ENCODE data around the gene PCDHGB4.
"Not testable (repeated sequence)": the region's sequence is repeated elsewhere in the genome, so short reads cannot be mapped to it uniquely, and the experiment has no call there.

The PCDHGB4 gene

GRCh38 chr5:141397756-141398551, 10.5 kb downstream of the PCDHGB4 start, which contains the start of gene PCDHGB5:
Gene PCDHGB5, plus strand, starts transcription at chr5:141397947. Its CDS starts 181 bp downstream, at chr5:141398128.
- not testable (repeated sequence) for DNase-seq; H3K4me1 Mint-ChIP-seq (ENCODE audit: low read depth in 2 of 2); H3K36me3 Mint-ChIP-seq (ENCODE audit: insufficient read depth); H3K9me3 Mint-ChIP-seq; H3K27ac Mint-ChIP-seq
- Mint-ChIP-seq H3K4me3 (peak within 1 kb of the TSS; percentile 31 to 53), H3K27me3 (peaks cover 44 to 77% of the 10 kb centered on the region in 2 donors)
- peak; percentile 77 for ATAC-seq (replicated peaks)

DNA sequence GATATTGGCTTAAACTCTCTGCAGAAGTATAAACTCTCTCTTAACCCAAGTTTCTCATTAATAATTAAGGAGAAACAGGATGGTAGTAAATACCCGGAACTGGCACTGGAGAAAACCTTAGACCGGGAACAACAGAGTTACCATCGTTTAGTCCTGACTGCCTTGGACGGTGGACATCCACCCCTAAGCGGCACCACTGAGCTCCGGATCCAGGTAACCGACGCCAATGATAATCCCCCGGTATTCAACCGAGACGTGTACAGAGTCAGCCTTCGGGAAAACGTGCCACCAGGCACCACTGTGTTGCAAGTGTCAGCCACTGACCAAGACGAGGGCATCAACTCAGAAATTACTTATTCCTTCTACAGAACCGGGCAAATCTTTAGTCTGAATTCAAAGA, 11.1 kb downstream of the PCDHGB4 start:
- H3K27ac Mint-ChIP-seq, result no peak overlapping the region
- ATAC-seq (replicated peaks) (no peak), DNase-seq (no peak)
- peaks cover 8% of the 10 kb centered on the region for H3K36me3 Mint-ChIP-seq (ENCODE audit: insufficient read depth)
- peaks cover 0 to 3% of the 10 kb centered on the region in 2 donors for H3K4me1 Mint-ChIP-seq (ENCODE audit: low read depth in 2 of 2)
- peaks cover 48 to 77% of the 10 kb centered on the region in 2 donors for H3K27me3 Mint-ChIP-seq
- H3K9me3 Mint-ChIP-seq, result peaks cover 7% of the 10 kb centered on the region in 2 donors
- no peak overlapping the region for H3K4me3 Mint-ChIP-seq

DNA sequence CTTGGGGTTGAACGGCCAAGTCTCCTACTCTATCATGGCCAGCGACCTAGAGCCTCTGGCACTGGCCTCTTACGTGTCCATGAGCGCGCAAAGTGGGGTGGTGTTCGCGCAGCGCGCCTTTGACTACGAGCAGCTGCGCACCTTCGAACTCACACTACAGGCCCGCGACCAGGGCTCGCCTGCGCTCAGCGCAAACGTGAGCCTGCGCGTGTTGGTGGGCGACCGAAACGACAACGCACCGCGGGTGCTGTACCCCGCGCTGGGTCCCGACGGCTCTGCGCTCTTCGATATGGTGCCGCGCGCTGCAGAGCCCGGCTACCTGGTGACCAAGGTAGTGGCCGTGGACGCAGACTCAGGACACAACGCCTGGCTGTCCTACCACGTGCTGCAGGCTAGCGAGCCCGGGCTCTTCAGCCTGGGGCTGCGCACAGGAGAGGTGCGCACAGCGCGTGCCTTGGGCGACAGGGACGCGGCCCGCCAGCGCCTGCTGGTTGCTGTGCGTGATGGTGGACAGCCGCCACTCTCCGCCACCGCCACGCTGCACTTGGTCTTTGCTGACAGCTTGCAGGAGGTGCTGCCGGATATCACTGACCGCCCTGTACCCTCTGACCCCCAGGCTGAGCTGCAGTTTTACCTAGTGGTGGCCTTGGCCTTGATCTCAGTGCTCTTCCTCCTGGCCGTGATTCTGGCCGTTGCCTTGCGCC, 12.2 kb downstream of the PCDHGB4 start:
- H3K27me3 Mint-ChIP-seq, result peaks cover 50 to 77% of the 10 kb centered on the region in 2 donors
- no peak overlapping the region for H3K27ac Mint-ChIP-seq
- DNase-seq (no peak), ATAC-seq (replicated peaks) (no peak)
- no peak overlapping the region for H3K4me3 Mint-ChIP-seq
- peaks cover 4% of the 10 kb centered on the region for H3K36me3 Mint-ChIP-seq (ENCODE audit: insufficient read depth)
- H3K9me3 Mint-ChIP-seq, result peaks cover 0 to 5% of the 10 kb centered on the region in 2 donors
- H3K4me1 Mint-ChIP-seq (ENCODE audit: low read depth in 2 of 2), result peaks cover 0 to 3% of the 10 kb centered on the region in 2 donors

DNA sequence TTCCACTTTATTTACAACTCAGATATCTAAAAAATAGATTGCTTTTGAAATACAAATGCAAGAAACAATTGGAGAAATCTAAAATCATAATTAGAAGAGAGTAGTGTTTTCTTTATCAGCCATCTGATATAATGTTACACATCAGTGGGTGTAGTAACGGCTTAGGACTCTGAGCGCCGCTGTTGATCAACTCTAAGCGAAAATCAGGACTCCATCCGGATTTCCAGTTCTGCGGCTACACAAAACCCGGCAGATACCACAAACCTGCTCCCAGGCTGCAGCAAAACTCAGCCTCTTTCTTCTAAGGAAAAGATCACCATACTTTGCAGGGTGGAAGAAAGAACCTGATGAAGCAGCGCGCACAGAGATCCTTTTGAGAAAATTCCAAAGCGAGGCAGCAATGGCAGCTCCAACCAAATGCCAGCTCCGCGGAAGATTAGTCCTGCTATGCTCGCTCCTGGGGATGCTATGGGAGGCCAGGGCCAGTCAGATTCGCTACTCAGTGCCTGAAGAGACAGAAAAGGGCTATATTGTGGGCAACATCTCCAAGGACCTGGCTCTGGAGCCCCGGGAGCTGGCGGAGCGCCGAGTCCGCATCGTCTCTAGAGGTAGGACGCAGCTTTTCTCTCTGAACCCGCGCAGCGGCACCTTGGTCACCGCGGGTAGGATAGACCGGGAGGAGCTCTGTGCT, 15.2 kb downstream of the PCDHGB4 start, which contains the start of gene PCDHGA9:
Gene PCDHGA9, plus strand, starts transcription at position 226 of the 691 bp plus-strand sequence. Its CDS starts 175 bp downstream, at position 401.
- peaks cover 61 to 79% of the 10 kb centered on the region in 2 donors for H3K27me3 Mint-ChIP-seq
- H3K4me1 Mint-ChIP-seq (ENCODE audit: low read depth in 2 of 2), result peaks cover 0 to 3% of the 10 kb centered on the region in 2 donors
- DNase-seq (no peak), ATAC-seq (replicated peaks) (no peak)
- peak within 1 kb of the TSS; percentile 29 to 51 for H3K4me3 Mint-ChIP-seq
- peaks cover 2% of the 10 kb centered on the region for H3K36me3 Mint-ChIP-seq (ENCODE audit: insufficient read depth)
- peaks cover 0 to 5% of the 10 kb centered on the region in 2 donors for H3K9me3 Mint-ChIP-seq
- no peak within 1 kb of the TSS for H3K27ac Mint-ChIP-seq

- peaks cover 0 to 5% of the 10 kb centered on the region in 2 donors for H3K9me3 Mint-ChIP-seq
Observed at GRCh38 chr5:141403387-141403786, 15.9 kb downstream of the PCDHGB4 start.

GRCh38 chr5:141407790-141408505, 20.4 kb downstream of the PCDHGB4 start, which contains the start of gene PCDHGB6:
Gene PCDHGB6, plus strand, starts transcription at chr5:141408021. Its CDS starts 182 bp downstream, at chr5:141408203.
- not testable (repeated sequence) for H3K4me1 Mint-ChIP-seq (ENCODE audit: low read depth in 2 of 2); H3K36me3 Mint-ChIP-seq (ENCODE audit: insufficient read depth); DNase-seq; ATAC-seq (replicated peaks); H3K27ac Mint-ChIP-seq; H3K9me3 Mint-ChIP-seq
- peaks cover 55 to 73% of the 10 kb centered on the region in 2 donors for H3K27me3 Mint-ChIP-seq
- peak within 1 kb of the TSS; percentile 23 to 48 for H3K4me3 Mint-ChIP-seq

More at GRCh38 chr5:141403387-141403786, 15.9 kb downstream of the PCDHGB4 start:
- H3K4me1 Mint-ChIP-seq (ENCODE audit: low read depth in 2 of 2), result peaks cover 0 to 3% of the 10 kb centered on the region in 2 donors
- no peak overlapping the region for H3K27ac Mint-ChIP-seq
- peak overlapping the region in 1 of 2 donors; percentile 29 for H3K4me3 Mint-ChIP-seq
- H3K27me3 Mint-ChIP-seq, result peaks cover 66 to 86% of the 10 kb centered on the region in 2 donors
- ATAC-seq (replicated peaks) (no peak), DNase-seq (no peak)
- H3K36me3 Mint-ChIP-seq (ENCODE audit: insufficient read depth), result no peaks in the 10 kb centered on the region

- Mint-ChIP-seq H3K4me3 (no peak overlapping the region), H3K27ac (no peak overlapping the region), H3K4me1 (ENCODE audit: low read depth in 2 of 2) (peaks cover 8 to 15% of the 10 kb centered on the region in 2 donors), H3K36me3 (ENCODE audit: insufficient read depth) (peaks cover 7% of the 10 kb centered on the region), H3K9me3 (peaks cover 7% of the 10 kb centered on the region in 2 donors), H3K27me3 (peaks cover 57 to 73% of the 10 kb centered on the region in 2 donors)
- no peak for ATAC-seq (replicated peaks)
- DNase-seq, result no peak
Observed at GRCh38 chr5:141409598-141410306, 22.3 kb downstream of the PCDHGB4 start.

GRCh38 chr5:141411575-141411974, 24.1 kb downstream of the PCDHGB4 start:
- no peak for ATAC-seq (replicated peaks)

DNA sequence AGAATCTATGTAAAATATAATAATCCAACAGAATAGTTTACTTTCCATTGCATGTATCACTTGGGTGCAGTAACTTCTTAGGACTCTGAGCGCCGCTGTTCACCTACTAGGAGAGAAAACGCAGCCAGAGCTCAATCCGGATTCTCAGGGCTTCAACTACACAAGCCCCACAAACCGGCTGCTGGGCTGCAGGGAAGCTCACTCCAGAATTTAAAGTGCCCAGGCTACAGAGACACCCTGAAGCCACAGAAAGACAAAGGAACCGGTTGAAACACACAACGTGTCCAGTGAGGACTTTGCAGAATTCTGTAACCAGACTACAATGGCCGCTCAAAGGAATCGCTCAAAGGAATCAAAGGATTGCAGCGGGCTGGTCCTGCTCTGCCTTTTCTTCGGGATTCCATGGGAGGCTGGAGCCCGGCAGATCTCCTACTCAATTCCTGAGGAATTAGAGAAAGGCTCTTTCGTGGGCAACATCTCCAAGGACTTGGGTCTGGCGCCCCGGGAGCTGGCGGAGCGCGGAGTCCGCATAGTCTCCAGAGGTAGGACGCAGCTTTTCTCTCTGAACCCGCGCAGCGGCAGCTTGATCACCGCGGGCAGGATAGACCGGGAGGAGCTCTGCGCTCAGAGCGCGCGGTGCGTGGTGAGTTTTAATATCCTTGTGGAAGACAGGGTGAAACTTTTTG, 25.5 kb downstream of the PCDHGB4 start, which contains the start of gene PCDHGA10:
Gene PCDHGA10, plus strand, starts transcription at position 134 of the 686 bp plus-strand sequence. Its CDS starts 189 bp downstream, at position 323.
- DNase-seq (peak; percentile 35 to 40 (median 35)), ATAC-seq (replicated peaks) (peak; percentile 80)
- peak within 1 kb of the TSS; percentile 79 to 81 for H3K4me3 Mint-ChIP-seq
- H3K27me3 Mint-ChIP-seq, result peaks cover 63 to 77% of the 10 kb centered on the region in 2 donors
- peaks cover 7 to 10% of the 10 kb centered on the region in 2 donors for H3K9me3 Mint-ChIP-seq
- H3K27ac Mint-ChIP-seq, result peak within 1 kb of the TSS in 1 of 2 donors; percentile 63
- H3K4me1 Mint-ChIP-seq (ENCODE audit: low read depth in 2 of 2), result peaks cover 10 to 22% of the 10 kb centered on the region in 2 donors
- H3K36me3 Mint-ChIP-seq (ENCODE audit: insufficient read depth), result peaks cover 11% of the 10 kb centered on the region

More at GRCh38 chr5:141411575-141411974, 24.1 kb downstream of the PCDHGB4 start:
- no peak for DNase-seq
- peaks cover 8 to 19% of the 10 kb centered on the region in 2 donors for H3K4me1 Mint-ChIP-seq (ENCODE audit: low read depth in 2 of 2)
- peaks cover 7% of the 10 kb centered on the region for H3K36me3 Mint-ChIP-seq (ENCODE audit: insufficient read depth)
- H3K27me3 Mint-ChIP-seq, result peaks cover 56 to 72% of the 10 kb centered on the region in 2 donors
- H3K9me3 Mint-ChIP-seq, result peaks cover 7% of the 10 kb centered on the region in 2 donors
- no peak overlapping the region for H3K27ac Mint-ChIP-seq
- H3K4me3 Mint-ChIP-seq, result no peak overlapping the region

DNA sequence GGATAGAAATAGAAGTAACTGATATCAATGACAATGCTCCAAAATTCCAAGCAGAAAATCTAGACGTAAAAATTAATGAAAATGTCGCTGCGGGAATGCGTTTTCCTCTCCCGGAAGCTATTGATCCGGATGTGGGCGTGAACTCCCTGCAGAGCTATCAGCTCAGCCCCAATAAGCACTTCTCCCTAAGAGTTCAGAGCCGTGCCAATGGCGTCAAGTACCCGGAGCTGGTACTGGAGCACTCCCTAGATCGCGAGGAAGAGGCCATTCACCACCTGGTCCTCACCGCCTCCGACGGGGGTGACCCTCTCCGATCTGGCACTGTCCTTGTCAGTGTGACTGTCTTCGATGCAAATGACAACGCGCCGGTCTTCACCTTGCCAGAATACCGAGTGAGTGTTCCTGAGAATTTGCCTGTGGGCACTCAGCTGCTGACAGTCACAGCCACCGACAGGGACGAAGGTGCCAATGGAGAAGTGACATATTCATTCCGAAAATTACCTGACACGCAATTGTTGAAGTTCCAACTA, 26.1 kb downstream of the PCDHGB4 start:
- Mint-ChIP-seq H3K27me3 (peaks cover 64 to 77% of the 10 kb centered on the region in 2 donors), H3K9me3 (peaks cover 8 to 16% of the 10 kb centered on the region in 2 donors), H3K27ac (peak overlapping the region in 1 of 2 donors; percentile 63), H3K36me3 (ENCODE audit: insufficient read depth) (peaks cover 11% of the 10 kb centered on the region), H3K4me1 (ENCODE audit: low read depth in 2 of 2) (peaks cover 10 to 22% of the 10 kb centered on the region in 2 donors), H3K4me3 (peak overlapping the region; percentile 79 to 81)
- ATAC-seq (replicated peaks), result no peak
- DNase-seq, result no peak

Data from effector memory CD8-positive, alpha-beta T cell (primary cell).